Measurements from ENCODE around the gene PTK7.

DNA sequence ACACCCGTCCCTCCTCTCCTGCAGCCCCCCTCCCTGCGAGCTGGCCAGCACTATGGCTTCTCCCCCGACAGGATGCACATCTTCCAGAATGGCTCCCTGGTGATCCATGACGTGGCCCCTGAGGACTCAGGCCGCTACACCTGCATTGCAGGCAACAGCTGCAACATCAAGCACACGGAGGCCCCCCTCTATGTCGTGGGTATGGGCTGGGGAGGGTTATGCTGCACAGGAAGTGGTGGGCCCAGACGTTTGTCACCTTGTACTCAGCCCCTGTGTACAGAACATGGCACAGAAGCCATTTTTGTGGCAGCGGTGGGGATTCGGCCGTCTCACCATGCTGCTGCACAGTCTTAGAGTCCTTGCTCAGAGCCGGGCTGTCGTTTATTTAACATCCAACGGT lies 66.0 kb downstream of the PTK7 start:
- TF ChIP-seq, protein P1, sequence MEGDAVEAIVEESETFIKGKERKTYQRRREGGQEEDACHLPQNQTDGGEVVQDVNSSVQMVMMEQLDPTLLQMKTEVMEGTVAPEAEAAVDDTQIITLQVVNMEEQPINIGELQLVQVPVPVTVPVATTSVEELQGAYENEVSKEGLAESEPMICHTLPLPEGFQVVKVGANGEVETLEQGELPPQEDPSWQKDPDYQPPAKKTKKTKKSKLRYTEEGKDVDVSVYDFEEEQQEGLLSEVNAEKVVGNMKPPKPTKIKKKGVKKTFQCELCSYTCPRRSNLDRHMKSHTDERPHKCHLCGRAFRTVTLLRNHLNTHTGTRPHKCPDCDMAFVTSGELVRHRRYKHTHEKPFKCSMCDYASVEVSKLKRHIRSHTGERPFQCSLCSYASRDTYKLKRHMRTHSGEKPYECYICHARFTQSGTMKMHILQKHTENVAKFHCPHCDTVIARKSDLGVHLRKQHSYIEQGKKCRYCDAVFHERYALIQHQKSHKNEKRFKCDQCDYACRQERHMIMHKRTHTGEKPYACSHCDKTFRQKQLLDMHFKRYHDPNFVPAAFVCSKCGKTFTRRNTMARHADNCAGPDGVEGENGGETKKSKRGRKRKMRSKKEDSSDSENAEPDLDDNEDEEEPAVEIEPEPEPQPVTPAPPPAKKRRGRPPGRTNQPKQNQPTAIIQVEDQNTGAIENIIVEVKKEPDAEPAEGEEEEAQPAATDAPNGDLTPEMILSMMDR (IDR thresholded peaks at IDR 0.05; ENCODE audit: poor library complexity): no peak
- no peak for TF ChIP-seq EZH2 (IDR thresholded peaks at IDR 0.05; ENCODE audit: borderline replicate concordance)

Measured in hepatocyte (in vitro differentiated cells).